Spleen (tissue), 7 donors: ENCODE results near the gene SLC26A8.
"Not testable (repeated sequence)": the region's sequence is repeated elsewhere in the genome, so short reads cannot be mapped to it uniquely, and the experiment has no call there.

Experiments used
- CTCF ChIP-seq, 11 experiments: fragments of 200-600 bp in 7 of 11; fragments of 450-650 bp in 4 of 11; sonication (generic) in 4 of 11; IDR thresholded peaks in 8 of 11; conservative IDR thresholded peaks in 3 of 11; 1 replicate in 7 of 11; 2 replicates in 4 of 11; pipeline versions ENCODE4 v1.4.0 to v1.8.0; 2016 to 2021; ENCODE audit warnings: antibody characterized with exemption in 11 of 11, inconsistent platforms in 4 of 11, mild to moderate bottlenecking in 1 of 11
- POLR2A ChIP-seq, 3 donors: fragments of 450-650 bp; IDR thresholded peaks; one replicate each; pipeline ENCODE4 v1.5.1; 2017; ENCODE audit warnings: antibody characterized with exemption in 3 of 3, mild to moderate bottlenecking in 1 of 3
- donor health status: DM: no; HTN: no; CAD: no; lungs with moderate emphysema.
- donor health status: DM: no; HTN: no; CAD: no.
- donor health status: DM: no; HTN: no; CAD: no.

DNA sequence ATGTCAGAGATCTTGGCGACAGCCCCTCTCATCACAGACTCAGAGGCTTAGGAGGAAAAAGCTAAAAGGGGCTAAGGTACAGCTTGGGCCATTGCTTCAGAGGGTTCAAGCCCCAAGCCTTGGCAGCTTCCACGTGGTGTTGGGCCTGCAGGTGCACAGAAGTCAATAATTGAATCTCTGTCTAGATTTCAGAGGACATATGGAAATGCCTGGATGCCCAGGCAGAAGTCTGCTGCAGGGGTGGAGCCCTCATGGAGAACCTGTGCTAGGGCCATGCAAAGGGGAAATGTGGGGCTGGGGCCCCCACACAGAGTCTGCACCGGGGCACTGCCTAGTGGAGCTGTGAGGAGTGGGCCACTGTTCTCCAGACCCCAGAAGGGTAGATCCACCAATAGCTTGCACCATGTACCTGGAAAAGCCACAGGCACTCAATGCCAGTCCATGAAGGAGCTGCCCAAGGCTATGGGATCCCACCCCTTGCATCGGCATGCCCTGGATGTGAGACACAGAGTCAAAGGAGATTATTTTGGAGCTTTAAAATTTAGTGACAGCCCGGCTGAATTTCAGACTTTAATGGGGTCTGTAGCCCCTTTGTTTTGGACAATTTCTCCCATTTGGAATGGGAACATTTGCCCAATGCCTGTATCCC, 115.6 kb downstream of the SLC26A8 start:
- TF ChIP-seq POLR2A (IDR thresholded peaks at IDR 0.05); CTCF (IDR thresholded peaks at IDR 0.05 in 8 of 11, conservative IDR thresholded peaks at IDR 0.05 in 3 of 11): not testable (repeated sequence)
